H9 (cell line): Measurements from ENCODE around the gene CLEC3B. TPM values are rescaled to one million over a fixed set of nuclear protein-coding genes. Genes with fewer than 3 reads are reported as not detected.

ENCODE experiments used
- DNase-seq: peaks from one replicate; pipeline ENCODE4 v3.0.0-alpha.2; 2017
- H2AFZ ChIP-seq: one replicate; pipeline ENCODE4 v1.6.1; 2013; ENCODE audit warnings: mild to moderate bottlenecking, low read length, control low read depth, moderate library complexity
- H2AK5ac ChIP-seq: 2 replicates; pipeline ENCODE4 v1.6.1; 2013; ENCODE audit warnings: low read length, control low read depth, mixed read lengths; ENCODE audit not compliant: insufficient read length
- H2BK120ac ChIP-seq: one replicate; pipeline ENCODE4 v1.6.1; 2013; ENCODE audit warnings: low read depth, mild to moderate bottlenecking, low read length, control low read depth, inconsistent platforms; ENCODE audit not compliant: poor library complexity, severe bottlenecking
- H2BK12ac ChIP-seq: 2 replicates; pipeline ENCODE4 v1.6.1; 2013; ENCODE audit warnings: low read length, control low read depth, mixed read lengths, low read depth; ENCODE audit not compliant: insufficient read length
- H2BK15ac ChIP-seq: 2 replicates; pipeline ENCODE4 v1.6.1; 2013; ENCODE audit warnings: low read depth, low read length, control low read depth
- H2BK20ac ChIP-seq: one replicate; pipeline ENCODE4 v1.6.1; 2013; ENCODE audit warnings: low read depth, mild to moderate bottlenecking, low read length, control low read depth, inconsistent platforms; ENCODE audit not compliant: poor library complexity, severe bottlenecking
- H2BK5ac ChIP-seq: 2 replicates; pipeline ENCODE4 v1.6.1; 2013; ENCODE audit warnings: low read length, control low read depth, mixed read lengths; ENCODE audit not compliant: insufficient read length
- H3K14ac ChIP-seq: 2 replicates; pipeline ENCODE4 v1.6.1; 2013; ENCODE audit warnings: low read length, control low read depth; ENCODE audit not compliant: insufficient read depth
- H3K18ac ChIP-seq: 2 replicates; pipeline ENCODE4 v1.6.1; 2013; ENCODE audit warnings: low read depth, mild to moderate bottlenecking, mixed read lengths, low read length, control low read depth; ENCODE audit not compliant: insufficient read length
- H3K23ac ChIP-seq: 2 replicates; pipeline ENCODE4 v1.6.1; 2013; ENCODE audit warnings: low read length, control low read depth, mixed read lengths, low read depth; ENCODE audit not compliant: insufficient read length
- H3K23me2 ChIP-seq: 2 replicates; pipeline ENCODE4 v1.6.1; 2013; ENCODE audit warnings: low read depth, mild to moderate bottlenecking, mixed read lengths, low read length, control low read depth; ENCODE audit not compliant: insufficient read length, poor library complexity, severe bottlenecking
- H3K27ac ChIP-seq: 2 replicates; pipeline ENCODE4 v1.5.1; 2013; ENCODE audit warnings: low read length, control low read depth, mixed read lengths, low read depth; ENCODE audit not compliant: insufficient read length
- H3K27me3 ChIP-seq: 2 replicates; pipeline ENCODE4 v1.6.1; 2013; ENCODE audit warnings: low read length, control low read depth, inconsistent platforms; ENCODE audit not compliant: insufficient read depth
- H3K4ac ChIP-seq: 2 replicates; pipeline ENCODE4 v1.6.1; 2013; ENCODE audit warnings: low read depth, mild to moderate bottlenecking, control low read depth, inconsistent platforms, low read length, moderate library complexity
- H3K4me1 ChIP-seq: 2 replicates; pipeline ENCODE4 v1.6.1; 2013; ENCODE audit warnings: low read length, control low read depth, inconsistent platforms; ENCODE audit not compliant: insufficient read depth
- H3K4me2 ChIP-seq: 2 replicates; pipeline ENCODE4 v1.6.1; 2013; ENCODE audit warnings: low read length, control low read depth, mixed read lengths; ENCODE audit not compliant: insufficient read length, insufficient read depth
- H3K56ac ChIP-seq: 2 replicates; pipeline ENCODE4 v1.6.1; 2013; ENCODE audit warnings: low read depth, mild to moderate bottlenecking, mixed read lengths, low read length, control low read depth; ENCODE audit not compliant: insufficient read length
- H3K79me1 ChIP-seq: 2 replicates; pipeline ENCODE4 v1.6.1; 2013; ENCODE audit warnings: low read depth, mild to moderate bottlenecking, moderate library complexity, low read length, control low read depth, inconsistent platforms; ENCODE audit not compliant: insufficient read depth, poor library complexity, severe bottlenecking
- H3K79me2 ChIP-seq: 2 replicates; pipeline ENCODE4 v1.6.1; 2013; ENCODE audit warnings: low read length, control low read depth, inconsistent platforms; ENCODE audit not compliant: insufficient read depth
- H3K9ac ChIP-seq: 2 replicates; pipeline ENCODE4 v1.6.1; 2013; ENCODE audit warnings: low read length, control low read depth, mixed read lengths; ENCODE audit not compliant: insufficient read length; ENCODE audit errors: extremely low read depth
- H3K9me3 ChIP-seq: one replicate; pipeline ENCODE4 v1.6.1; 2013; ENCODE audit warnings: low read depth, low read length, inconsistent platforms; ENCODE audit not compliant: control insufficient read depth
- H3T11ph ChIP-seq: one replicate; pipeline ENCODE4 v1.6.1; 2013; ENCODE audit warnings: mild to moderate bottlenecking, low read length, control low read depth, inconsistent platforms
- H4K20me1 ChIP-seq: one replicate; pipeline ENCODE4 v1.6.1; 2013; ENCODE audit not compliant: control insufficient read depth, insufficient read length, insufficient read depth
- H4K5ac ChIP-seq: 2 replicates; pipeline ENCODE4 v1.6.1; 2013; ENCODE audit warnings: low read depth, mild to moderate bottlenecking, mixed read lengths, low read length, control low read depth; ENCODE audit not compliant: insufficient read length
- H4K8ac ChIP-seq: replicated peaks from 2 replicates; pipeline ENCODE4 v1.6.1; 2013; ENCODE audit warnings: low read length, control low read depth, mixed read lengths, low read depth; ENCODE audit not compliant: insufficient read length
- H4K91ac ChIP-seq: 2 replicates; pipeline ENCODE4 v1.6.1; 2013; ENCODE audit warnings: low read depth, mild to moderate bottlenecking, moderate library complexity, mixed read lengths, low read length, control low read depth; ENCODE audit not compliant: insufficient read length
- H3K27ac Mint-ChIP-seq, 3 experiments: 2 replicates in 2 of 3; 3 replicates in 1 of 3; pipeline ENCODE4 v1.8.0; 2020 to 2021; ENCODE audit warnings: mixed read lengths in 3 of 3, mild to moderate bottlenecking in 1 of 3, moderate library complexity in 1 of 3
- H3K27me3 Mint-ChIP-seq: 2 replicates; pipeline ENCODE4 v1.8.0; 2021; ENCODE audit warnings: low read depth, mild to moderate bottlenecking, moderate library complexity, mixed read lengths
- H3K36me3 Mint-ChIP-seq, 3 experiments: 2 replicates in 2 of 3; 3 replicates in 1 of 3; pipeline ENCODE4 v1.8.0; 2020 to 2021; ENCODE audit warnings: low read depth in 3 of 3, mixed read lengths in 3 of 3; ENCODE audit not compliant: insufficient read depth in 1 of 3
- H3K4me1 Mint-ChIP-seq, 2 experiments: 2 replicates each; pipeline ENCODE4 v1.8.0; 2020; ENCODE audit warnings: mixed read lengths in 2 of 2
- H3K4me3 Mint-ChIP-seq, 2 experiments: 2 replicates in 1 of 2; 3 replicates in 1 of 2; pipeline ENCODE4 v1.8.0; 2020 to 2021; ENCODE audit warnings: mild to moderate bottlenecking in 2 of 2, mixed read lengths in 2 of 2, moderate library complexity in 1 of 2
- H3K9me3 Mint-ChIP-seq, 2 experiments: 2 replicates in 1 of 2; 3 replicates in 1 of 2; pipeline ENCODE4 v1.8.0; 2020; ENCODE audit warnings: mild to moderate bottlenecking in 2 of 2, mixed read lengths in 2 of 2, moderate library complexity in 1 of 2
- CTCF ChIP-seq: fragments of 200-600 bp; sonication (generic); conservative IDR thresholded peaks from 3 replicates; pipeline ENCODE4 v1.8.0; 2021; ENCODE audit warnings: antibody characterized with exemption, mild to moderate bottlenecking
- WGBS: extraction: QIAGEN DNeasy Blood & Tissue Kit; methylation state at CpG from one replicate; pipeline ENCODE4 v1.1.7; 2013; ENCODE audit warnings: missing lambda C conversion rate, low lambda C conversion rate, mixed read lengths; ENCODE audit not compliant: insufficient read length; ENCODE audit errors: extremely low coverage; 5-methylcytosine and 5-hydroxymethylcytosine counted together
- total RNA-seq: library from RNA; stranded (reverse); gene quantifications from 2 replicates; pipeline ENCODE4 v1.2.1, GENCODE V29; 2021

CLEC3B gene
- total RNA-seq, 1 experiment from 2014 or later = not detected

- no peak overlapping the region for H3K27ac Mint-ChIP-seq
- DNase-seq = no peak
- Histone ChIP-seq H2BK5ac (no peak overlapping the region), H4K20me1 (no peaks in the 10 kb centered on the region), H3K56ac (no peak overlapping the region), H3K18ac (no peak overlapping the region), H4K5ac (no peak overlapping the region), H2BK12ac (no peak overlapping the region), H3K4ac (no peak overlapping the region), H3K9me3 (no peaks in the 10 kb centered on the region), H4K91ac (no peak overlapping the region), H4K8ac (no peak overlapping the region), H3K79me1 (no peaks in the 10 kb centered on the region), H3K23ac (no peak overlapping the region), H3K27me3 (no peaks in the 10 kb centered on the region), H3K4me2 (no peak overlapping the region), H3K14ac (no peak overlapping the region), H3K27ac (no peak overlapping the region), H2BK20ac (no peak overlapping the region), H3T11ph (no peak overlapping the region), H3K9ac (no peak overlapping the region), H2BK120ac (no peak overlapping the region), H2AFZ (no peak overlapping the region), H3K23me2 (no peaks in the 10 kb centered on the region), H2AK5ac (no peak overlapping the region), H3K79me2 (no peaks in the 10 kb centered on the region), H2BK15ac (no peak overlapping the region), H3K4me1 (no peaks in the 10 kb centered on the region)
- H3K36me3 Mint-ChIP-seq = peaks cover 35 to 60% (median 52%) of the 10 kb centered on the region in 3 experiments
- 0 out of 4 replicates have a peak, but pooled peaks cover 0 to 3% of the 10 kb centered on the region in 2 experiments for H3K4me1 Mint-ChIP-seq
- H3K4me3 Mint-ChIP-seq = no peak overlapping the region
- H3K27me3 Mint-ChIP-seq = no peaks in the 10 kb centered on the region
- no peak for TF ChIP-seq CTCF
- WGBS = 100% methylated on average over 1 of the region's 3 CpGs
- no peaks in the 10 kb centered on the region for H3K9me3 Mint-ChIP-seq
Observed at GRCh38 chr3:45010811-45011333, 15.2 kb upstream of the CLEC3B start.
